Small intestine (tissue), 7 donors: ENCODE results near the gene P2RY2. TPM values are rescaled to one million over a fixed set of nuclear protein-coding genes. Genes with fewer than 3 reads are reported as not detected.
"Not testable (repeated sequence)": the region's sequence is repeated elsewhere in the genome, so short reads cannot be mapped to it uniquely, and the experiment has no call there.

Source experiments
- DNase-seq, 2 donors: peaks; one replicate each; pipeline versions ENCODE4 v3.0.0 to v3.0.0-alpha.2; 2013
- FAIRE-seq: peaks from 2 replicates; lab custom pipeline; 2012; peaks lifted over from hg19 to GRCh38; lab: Jason Lieb, UNC
- H3K27ac ChIP-seq, 3 donors: one replicate each; pipeline ENCODE4 v1.5.1; 2013; ENCODE audit warnings: low read length in 2 of 3, mild to moderate bottlenecking in 2 of 3, control low read depth in 1 of 3, inconsistent platforms in 1 of 3, low read depth in 1 of 3, moderate library complexity in 1 of 3
- H3K27me3 ChIP-seq, 3 donors: one replicate each; pipeline ENCODE4 v1.6.1; 2013; ENCODE audit warnings: low read length in 3 of 3, inconsistent platforms in 1 of 3; ENCODE audit not compliant: control insufficient read depth in 3 of 3, insufficient read depth in 3 of 3
- H3K36me3 ChIP-seq, 3 donors: one replicate each; pipeline ENCODE4 v1.6.1; 2013; ENCODE audit warnings: low read length in 3 of 3, inconsistent platforms in 1 of 3, low read depth in 1 of 3, mild to moderate bottlenecking in 1 of 3, moderate library complexity in 1 of 3; ENCODE audit not compliant: control insufficient read depth in 3 of 3, insufficient read depth in 2 of 3
- H3K4me1 ChIP-seq, 3 donors: one replicate each; pipeline ENCODE4 v1.6.1; 2013; ENCODE audit warnings: low read length in 2 of 3, inconsistent platforms in 1 of 3, low read depth in 1 of 3, mild to moderate bottlenecking in 1 of 3, moderate library complexity in 1 of 3; ENCODE audit not compliant: control insufficient read depth in 3 of 3, insufficient read depth in 2 of 3
- H3K4me3 ChIP-seq, 3 donors: one replicate each; pipeline ENCODE4 v1.5.1; 2013; ENCODE audit warnings: low read length in 3 of 3, control low read depth in 1 of 3, inconsistent platforms in 1 of 3, low read depth in 1 of 3, mild to moderate bottlenecking in 1 of 3, moderate library complexity in 1 of 3
- H3K9me3 ChIP-seq, 2 donors: one replicate each; pipeline ENCODE4 v1.6.1; 2013; ENCODE audit warnings: low read depth in 1 of 2, low read length in 1 of 2; ENCODE audit not compliant: control insufficient read depth in 2 of 2, insufficient read depth in 1 of 2
- WGBS, 3 donors: extraction: QIAGEN DNeasy Blood & Tissue Kit; methylation state at CpG; one replicate each; pipeline ENCODE4 v1.1.7; 2013; 5-methylcytosine and 5-hydroxymethylcytosine counted together
- polyA plus RNA-seq, 4 donors: library from polyadenylated mRNA; stranded (reverse) in 3 of 4; unstranded in 1 of 4; fragments of 200-250 nt in 3 of 4; fragments of 120-200 nt in 1 of 4; gene quantifications; one replicate each; pipeline versions ENCODE4 v1.2.1 to v1.2.3, GENCODE V29; 2013
- donor health status: healthy with polysubstance abuse.
- donor health status: control.
- donor health status: control.
- donor health status: Bipolar disorder and iron deficiency.
- donor health status: healthy.

Gene P2RY2
- polyA plus RNA-seq, 4 donors: 4.1 to 7.4 (median 5.6) TPM

- FAIRE-seq: no peak
- WGBS, 3 donors: 72 to 87% (median 78%) methylated on average over 4 of the region's 4 CpGs
These were observed 20.7 kb upstream of the P2RY2 start for GRCh38 chr11:73197348-73197747.

GRCh38 chr11:73197787-73198186 is 20.3 kb upstream of the P2RY2 start:
- not testable (repeated sequence) for H3K27ac ChIP-seq, FAIRE-seq

More at GRCh38 chr11:73197348-73197747, 20.7 kb upstream of the P2RY2 start:
- Histone ChIP-seq H3K27me3 (no peaks in the 10 kb centered on the region), H3K27ac (no peak overlapping the region), H3K9me3 (no peaks in the 10 kb centered on the region), H3K4me1 (peaks cover 5 to 63% (median 15%) of the 10 kb centered on the region in 3 donors), H3K36me3 (no peaks in the 10 kb centered on the region), H3K4me3 (no peak overlapping the region)
- peak; percentile 59 to 62 for DNase-seq

GRCh38 chr11:73198677-73199076 is 19.4 kb upstream of the P2RY2 start:
- Histone ChIP-seq H3K9me3 (no peaks in the 10 kb centered on the region), H3K4me1 (peaks cover 5 to 72% (median 9%) of the 10 kb centered on the region in 3 donors), H3K27me3 (no peaks in the 10 kb centered on the region), H3K36me3 (no peaks in the 10 kb centered on the region), H3K4me3 (no peak overlapping the region), H3K27ac (peak overlapping the region in 2 of 3 donors; percentile 36 to 43)
- WGBS, 3 donors: 26 to 59% (median 44%) methylated on average over 3 of the region's 3 CpGs
- DNase-seq (peak; percentile 87 to 94), FAIRE-seq (no peak)

More at GRCh38 chr11:73197787-73198186, 20.3 kb upstream of the P2RY2 start:
- 94 to 96% (median 95%) methylated on average over 7 of the region's 7 CpGs for WGBS, 3 donors
- H3K4me1 ChIP-seq: peaks cover 5 to 65% (median 12%) of the 10 kb centered on the region in 3 donors
- not testable (repeated sequence) for H3K4me3 ChIP-seq, H3K9me3 ChIP-seq, H3K36me3 ChIP-seq, DNase-seq, H3K27me3 ChIP-seq

GRCh38 chr11:73199446-73199845 is 18.6 kb upstream of the P2RY2 start:
- Histone ChIP-seq H3K4me1 (peaks cover 3 to 70% (median 7%) of the 10 kb centered on the region in 3 donors), H3K27ac (no peak overlapping the region), H3K4me3 (no peak overlapping the region), H3K27me3 (no peaks in the 10 kb centered on the region), H3K9me3 (no peaks in the 10 kb centered on the region), H3K36me3 (no peaks in the 10 kb centered on the region)
- FAIRE-seq (no peak), DNase-seq (no peak)
- 89 to 96% (median 89%) methylated on average over 4 of the region's 4 CpGs for WGBS, 3 donors

- H3K4me1 ChIP-seq: peaks cover 3 to 71% (median 7%) of the 10 kb centered on the region in 3 donors
- no peaks in the 10 kb centered on the region for H3K27me3 ChIP-seq
- H3K4me3 ChIP-seq: no peak overlapping the region
- H3K36me3 ChIP-seq: no peaks in the 10 kb centered on the region
- no peak overlapping the region for H3K27ac ChIP-seq
- H3K9me3 ChIP-seq: no peaks in the 10 kb centered on the region
- no peak for DNase-seq
- FAIRE-seq: no peak
These were observed 17.8 kb upstream of the P2RY2 start for GRCh38 chr11:73200256-73200655.

GRCh38 chr11:73201249-73201648 is 16.8 kb upstream of the P2RY2 start:
- DNase-seq: no peak

GRCh38 chr11:73201888-73202780 is 15.9 kb upstream of the P2RY2 start:
- Histone ChIP-seq H3K4me3 (no peak overlapping the region), H3K36me3 (no peaks in the 10 kb centered on the region), H3K4me1 (peaks cover 3 to 74% (median 3%) of the 10 kb centered on the region in 3 donors), H3K9me3 (no peaks in the 10 kb centered on the region), H3K27ac (peak overlapping the region in 1 of 3 donors; percentile 54), H3K27me3 (no peaks in the 10 kb centered on the region)
- WGBS, 3 donors: 77 to 89% (median 85%) methylated on average over 8 of the region's 8 CpGs
- DNase-seq (peak; percentile 53 to 79), FAIRE-seq (no peak)

More at GRCh38 chr11:73201249-73201648, 16.8 kb upstream of the P2RY2 start:
- no peak for FAIRE-seq
- peaks cover 3 to 71% (median 3%) of the 10 kb centered on the region in 3 donors for H3K4me1 ChIP-seq
- no peak overlapping the region for H3K27ac ChIP-seq
- no peaks in the 10 kb centered on the region for H3K9me3 ChIP-seq
- no peaks in the 10 kb centered on the region for H3K36me3 ChIP-seq
- 86 to 87% (median 86%) methylated on average over 6 of the region's 6 CpGs for whole genome bisulfite sequencing, 3 donors
- H3K27me3 ChIP-seq: no peaks in the 10 kb centered on the region
- H3K4me3 ChIP-seq: no peak overlapping the region

- H3K9me3 ChIP-seq: no peaks in the 10 kb centered on the region
- peaks cover 3 to 64% (median 3%) of the 10 kb centered on the region in 3 donors for H3K4me1 ChIP-seq
- WGBS, 3 donors: 83 to 86% (median 84%) methylated on average over 6 of the region's 6 CpGs
- no peaks in the 10 kb centered on the region for H3K27me3 ChIP-seq
- FAIRE-seq: no peak
- no peak overlapping the region for H3K27ac ChIP-seq
- H3K36me3 ChIP-seq: no peaks in the 10 kb centered on the region
- DNase-seq: no peak
- H3K4me3 ChIP-seq: no peak overlapping the region
These were observed 14.8 kb upstream of the P2RY2 start for GRCh38 chr11:73203322-73203721.
